GM12864 (cell line): Measurements from ENCODE around the gene AIFM2.

Experiments used
- DNase-seq: peaks from one replicate; pipeline ENCODE4 v3.0.0-alpha.2; 2011; ENCODE audit warnings: low read depth
- H3K4me3 ChIP-seq: 2 replicates; pipeline ENCODE4 v1.5.1; 2011; ENCODE audit warnings: mild to moderate bottlenecking, low read depth, low read length, control low read depth
- TF ChIP-seq, protein P1 (sequence below): IDR thresholded peaks from 2 replicates; pipeline ENCODE4 v1.5.1; 2011; ENCODE audit warnings: low read depth, mild to moderate bottlenecking, moderate library complexity, low read length, control low read depth, inconsistent platforms; ENCODE audit errors: missing control alignments

AIFM2 gene

DNA sequence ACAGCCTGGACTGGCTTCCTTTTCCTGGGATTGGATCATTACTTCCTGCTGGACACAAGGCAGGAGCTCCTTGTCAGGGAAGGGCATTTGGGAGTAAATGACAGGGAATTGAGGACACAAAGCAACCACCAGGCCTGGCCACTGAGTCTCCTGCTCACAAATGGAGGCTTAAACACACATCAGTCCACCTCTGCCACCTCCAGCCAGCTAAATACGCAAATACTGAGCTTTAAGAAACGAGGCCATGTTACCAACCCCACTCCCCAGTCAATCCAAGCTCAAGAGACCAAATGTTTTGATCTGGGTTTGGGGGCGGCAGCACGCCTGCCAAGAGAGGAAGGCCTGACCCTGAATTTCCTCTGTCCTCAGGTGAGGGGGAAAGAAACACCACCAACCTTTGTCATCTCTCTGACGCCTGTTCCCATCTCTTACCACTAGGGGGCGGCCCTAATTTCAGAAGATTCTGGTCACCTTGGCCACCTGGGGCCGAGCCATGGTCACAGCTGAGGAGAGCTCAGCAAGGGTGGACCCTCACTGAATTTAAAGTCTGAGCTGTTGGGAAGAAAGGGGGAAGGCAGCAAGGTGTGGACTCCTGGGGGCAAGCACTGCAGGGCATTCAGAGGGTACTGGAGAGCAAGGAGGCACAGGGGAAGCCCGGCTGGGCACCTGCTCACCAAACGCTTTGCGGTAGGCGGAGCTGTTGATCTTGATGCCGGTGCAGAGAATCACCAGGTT lies 16.5 kb downstream of the AIFM2 start:
- no peak overlapping the region for H3K4me3 ChIP-seq
- TF ChIP-seq, protein P1, sequence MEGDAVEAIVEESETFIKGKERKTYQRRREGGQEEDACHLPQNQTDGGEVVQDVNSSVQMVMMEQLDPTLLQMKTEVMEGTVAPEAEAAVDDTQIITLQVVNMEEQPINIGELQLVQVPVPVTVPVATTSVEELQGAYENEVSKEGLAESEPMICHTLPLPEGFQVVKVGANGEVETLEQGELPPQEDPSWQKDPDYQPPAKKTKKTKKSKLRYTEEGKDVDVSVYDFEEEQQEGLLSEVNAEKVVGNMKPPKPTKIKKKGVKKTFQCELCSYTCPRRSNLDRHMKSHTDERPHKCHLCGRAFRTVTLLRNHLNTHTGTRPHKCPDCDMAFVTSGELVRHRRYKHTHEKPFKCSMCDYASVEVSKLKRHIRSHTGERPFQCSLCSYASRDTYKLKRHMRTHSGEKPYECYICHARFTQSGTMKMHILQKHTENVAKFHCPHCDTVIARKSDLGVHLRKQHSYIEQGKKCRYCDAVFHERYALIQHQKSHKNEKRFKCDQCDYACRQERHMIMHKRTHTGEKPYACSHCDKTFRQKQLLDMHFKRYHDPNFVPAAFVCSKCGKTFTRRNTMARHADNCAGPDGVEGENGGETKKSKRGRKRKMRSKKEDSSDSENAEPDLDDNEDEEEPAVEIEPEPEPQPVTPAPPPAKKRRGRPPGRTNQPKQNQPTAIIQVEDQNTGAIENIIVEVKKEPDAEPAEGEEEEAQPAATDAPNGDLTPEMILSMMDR, result peak; percentile 86
- DNase-seq, result no peak

DNA sequence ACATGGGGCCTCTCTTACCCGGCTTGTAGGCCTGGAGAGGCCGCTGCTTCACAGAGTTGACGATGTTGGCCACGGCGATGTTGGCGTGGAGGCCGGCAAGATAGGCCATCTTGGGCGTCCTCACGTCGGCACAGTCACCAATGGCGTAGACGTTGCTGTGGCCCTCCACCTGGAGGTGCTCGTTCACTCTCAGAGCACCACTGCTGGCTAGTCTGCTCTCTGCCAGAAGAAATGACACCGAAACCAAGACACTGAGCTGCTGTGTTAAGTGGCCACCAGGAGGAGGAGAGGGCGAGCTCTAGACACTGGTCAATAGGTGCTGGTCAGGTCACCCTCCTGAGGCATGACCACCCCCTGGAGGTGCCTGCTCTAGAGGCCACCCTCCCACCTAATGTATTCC lies 17.7 kb downstream of the AIFM2 start:
- TF ChIP-seq, protein P1, result no peak
- DNase-seq, result no peak
- H3K4me3 ChIP-seq, result no peak overlapping the region

DNA sequence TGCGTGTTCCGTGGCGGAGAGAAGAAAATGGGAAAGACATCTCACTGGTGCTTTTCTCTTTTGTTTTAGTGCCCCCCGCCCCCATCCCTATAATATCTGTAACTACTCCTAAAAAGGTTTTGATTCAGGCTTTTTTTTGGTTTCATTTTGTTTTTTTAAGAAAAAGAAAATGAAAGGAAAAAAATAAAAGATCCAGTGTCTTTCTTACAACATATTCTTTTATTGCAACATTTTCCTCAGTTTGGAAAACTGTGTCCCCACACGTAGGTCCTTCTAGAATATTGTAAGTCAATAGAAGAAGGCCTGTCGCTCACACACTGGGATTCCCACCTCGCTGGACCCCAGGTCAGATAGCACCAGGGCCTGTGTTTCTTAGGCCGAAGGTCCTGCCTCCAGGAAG lies 20.6 kb downstream of the AIFM2 start:
- TF ChIP-seq, protein P1, result no peak
- no peak overlapping the region for H3K4me3 ChIP-seq
- DNase-seq, result no peak

DNA sequence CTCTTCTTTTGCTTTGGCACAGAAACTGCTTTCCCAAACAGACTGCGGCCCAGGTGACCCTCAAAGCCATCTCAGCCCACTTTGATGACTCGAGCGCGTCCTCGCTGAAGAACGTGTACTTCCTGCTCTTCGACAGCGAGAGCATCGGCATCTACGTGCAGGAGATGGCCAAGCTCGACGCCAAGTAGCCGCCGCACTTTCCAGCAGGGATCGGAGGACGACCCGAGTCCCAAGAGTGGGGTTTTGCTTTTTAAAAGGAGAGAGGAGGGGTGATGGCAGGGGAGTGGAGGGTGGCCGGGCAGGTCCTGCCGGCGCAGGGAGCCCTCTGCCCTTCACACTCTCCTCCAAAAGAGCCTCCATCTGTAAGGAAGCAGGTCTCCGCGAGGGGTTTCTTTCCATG lies 21.1 kb downstream of the AIFM2 start:
- TF ChIP-seq, protein P1, result no peak
- no peak overlapping the region for H3K4me3 ChIP-seq
- no peak for DNase-seq

DNA sequence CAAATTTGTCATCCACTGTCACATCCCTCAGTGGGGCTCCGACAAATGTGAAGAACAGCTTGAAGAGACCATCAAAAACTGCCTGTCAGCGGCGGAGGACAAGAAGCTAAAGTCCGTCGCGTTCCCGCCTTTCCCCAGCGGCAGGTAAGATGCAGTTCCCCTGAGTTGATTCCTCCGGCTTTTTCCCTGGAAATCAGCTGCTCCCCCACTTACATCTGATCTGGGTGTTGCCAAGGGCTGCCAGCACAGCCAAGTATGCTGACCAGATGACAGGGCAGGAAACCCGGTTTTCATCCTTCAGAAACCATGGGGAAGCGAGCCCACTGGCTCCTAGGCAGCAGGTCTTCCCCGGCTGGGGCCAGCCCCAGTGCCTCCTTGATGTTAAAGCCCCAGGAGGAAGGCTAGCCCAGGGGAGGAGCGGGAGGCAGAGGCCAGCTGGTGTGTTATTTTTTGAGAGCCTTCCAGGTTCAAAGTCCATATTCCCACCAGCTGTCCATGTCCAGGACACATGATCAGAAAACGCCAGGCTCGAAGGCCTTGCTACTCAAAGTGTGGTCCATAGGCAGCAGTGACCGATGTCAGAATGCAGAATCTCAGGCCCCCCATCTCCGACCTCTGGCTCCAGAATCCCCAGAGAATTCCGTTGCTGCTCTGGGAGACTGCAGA lies 23.4 kb downstream of the AIFM2 start:
- DNase-seq, result no peak
- TF ChIP-seq, protein P1, result no peak
- no peak overlapping the region for H3K4me3 ChIP-seq

DNA sequence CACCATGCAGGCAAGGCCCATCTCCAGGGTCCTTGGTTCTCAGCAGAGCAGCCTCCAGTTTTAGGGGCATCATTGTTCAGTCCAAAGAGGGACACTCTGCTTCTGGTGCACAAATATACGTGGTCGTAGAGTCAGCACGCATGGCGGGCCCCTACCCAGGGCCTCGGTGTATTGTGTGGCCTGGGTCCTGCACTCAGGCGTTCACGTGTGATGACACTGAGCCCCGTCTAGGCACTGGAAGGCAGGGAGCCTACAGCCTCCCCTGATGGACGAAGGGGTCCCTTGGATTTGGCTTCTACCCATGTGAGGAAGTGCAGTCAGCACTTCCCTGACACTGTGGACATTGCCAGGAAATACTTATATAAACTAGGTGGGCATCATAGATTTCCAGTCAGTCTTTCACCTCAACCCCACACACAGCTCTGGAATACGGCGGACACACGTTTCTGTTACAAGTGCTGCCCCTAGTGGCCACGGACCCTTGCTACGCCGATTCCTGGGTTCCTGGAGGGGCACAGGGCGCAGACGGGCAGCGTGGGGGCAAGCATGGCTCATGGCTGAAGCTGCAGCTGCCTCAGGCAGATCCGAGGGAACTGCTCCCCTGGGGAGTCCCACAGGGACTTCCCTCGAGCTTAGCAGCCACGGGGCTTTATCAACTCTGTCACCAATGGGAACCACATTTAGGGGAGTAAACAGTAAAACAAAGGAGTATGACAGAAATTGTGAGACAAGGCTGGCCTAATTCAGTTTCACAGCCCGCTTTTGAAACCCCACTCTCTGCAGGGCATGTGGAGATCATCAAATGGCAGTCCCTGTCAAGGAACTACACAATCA lies 25.4 kb downstream of the AIFM2 start:
- no peak for DNase-seq
- TF ChIP-seq, protein P1, result peak; percentile 76
- no peak overlapping the region for H3K4me3 ChIP-seq
